IPS-NIHi7 (cell line): Measurements from ENCODE around the gene VWC2.

Source experiments
- DNase-seq: peaks from one replicate; pipeline ENCODE4 v3.0.0; 2012; ENCODE audit warnings: mixed read lengths; ENCODE audit errors: extremely low spot score

VWC2 gene

DNA sequence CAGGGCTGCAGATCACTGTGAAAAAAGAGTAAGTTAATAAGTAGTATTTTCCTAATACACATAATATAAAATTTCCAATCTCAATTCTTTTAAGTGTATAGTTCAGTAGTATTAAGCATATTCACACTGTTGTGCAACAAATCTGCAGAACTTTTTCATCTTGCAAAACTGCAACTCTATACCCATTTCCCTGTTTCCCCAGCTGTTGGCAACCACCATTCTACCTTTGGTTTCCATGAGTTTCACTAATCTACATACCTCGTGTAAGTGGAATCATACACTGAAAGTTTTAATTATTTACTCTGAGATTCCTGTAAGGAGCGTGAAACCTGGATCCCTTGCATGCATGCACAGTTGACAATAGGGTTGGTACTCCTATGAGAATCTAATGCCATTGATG, 164.2 kb downstream of the VWC2 start:
- DNase-seq, result no peak
